ENCODE results near the gene MACROD2.

DNA sequence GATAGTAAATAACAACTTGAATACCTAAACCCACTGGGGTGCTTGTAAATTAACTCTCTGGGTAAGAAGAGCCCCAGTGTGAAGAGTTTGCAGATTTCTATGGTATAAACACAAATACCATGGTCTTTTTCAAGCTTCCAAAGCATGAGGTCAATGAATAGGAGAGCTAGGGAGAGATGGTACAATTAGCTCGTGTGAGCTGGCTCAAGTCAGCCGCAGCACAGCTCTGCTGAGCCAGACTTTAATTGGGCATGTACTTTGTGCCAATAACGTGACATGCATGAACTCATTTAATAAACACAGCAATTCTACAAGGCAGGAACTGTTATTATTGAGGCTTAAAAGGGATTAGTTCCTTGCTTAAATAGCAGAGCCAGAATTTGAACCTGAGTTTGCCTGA, 1893.7 kb downstream of the MACROD2 start:
- TF ChIP-seq, protein P1, sequence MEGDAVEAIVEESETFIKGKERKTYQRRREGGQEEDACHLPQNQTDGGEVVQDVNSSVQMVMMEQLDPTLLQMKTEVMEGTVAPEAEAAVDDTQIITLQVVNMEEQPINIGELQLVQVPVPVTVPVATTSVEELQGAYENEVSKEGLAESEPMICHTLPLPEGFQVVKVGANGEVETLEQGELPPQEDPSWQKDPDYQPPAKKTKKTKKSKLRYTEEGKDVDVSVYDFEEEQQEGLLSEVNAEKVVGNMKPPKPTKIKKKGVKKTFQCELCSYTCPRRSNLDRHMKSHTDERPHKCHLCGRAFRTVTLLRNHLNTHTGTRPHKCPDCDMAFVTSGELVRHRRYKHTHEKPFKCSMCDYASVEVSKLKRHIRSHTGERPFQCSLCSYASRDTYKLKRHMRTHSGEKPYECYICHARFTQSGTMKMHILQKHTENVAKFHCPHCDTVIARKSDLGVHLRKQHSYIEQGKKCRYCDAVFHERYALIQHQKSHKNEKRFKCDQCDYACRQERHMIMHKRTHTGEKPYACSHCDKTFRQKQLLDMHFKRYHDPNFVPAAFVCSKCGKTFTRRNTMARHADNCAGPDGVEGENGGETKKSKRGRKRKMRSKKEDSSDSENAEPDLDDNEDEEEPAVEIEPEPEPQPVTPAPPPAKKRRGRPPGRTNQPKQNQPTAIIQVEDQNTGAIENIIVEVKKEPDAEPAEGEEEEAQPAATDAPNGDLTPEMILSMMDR (IDR thresholded peaks at IDR 0.05) = no peak
- TF ChIP-seq POLR2A (IDR thresholded peaks at IDR 0.05) (no peak), EP300 (IDR thresholded peaks at IDR 0.05) (no peak)

Measured in tibial nerve (tissue), 4 donors.